Measurements from ENCODE around the gene MAP2K5.

DNA sequence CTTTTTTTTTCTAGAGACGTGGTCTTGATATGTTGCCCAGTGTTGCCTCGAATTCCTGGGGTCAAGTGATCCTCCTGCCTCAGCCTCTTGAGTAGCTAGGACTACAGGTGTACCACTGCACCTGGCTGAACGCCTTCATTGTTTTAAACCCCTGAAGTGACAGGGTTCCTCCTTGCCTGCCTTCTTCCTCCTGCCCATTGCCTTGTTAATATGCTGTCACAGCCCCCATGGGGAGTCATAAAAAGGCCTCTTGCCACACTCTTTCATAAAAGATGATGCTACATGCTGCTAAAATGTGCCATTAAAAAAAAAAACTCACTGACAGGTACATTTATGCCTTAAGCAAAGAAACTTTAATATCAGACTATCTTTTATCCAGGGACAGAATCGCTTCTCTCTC is 166.0 kb downstream of the MAP2K5 start:
- TF ChIP-seq GATA3 (IDR thresholded peaks at IDR 0.05; ENCODE audit: low read depth, low read length): no peak
- TF ChIP-seq GATA2 (IDR thresholded peaks at IDR 0.05; ENCODE audit: low read depth, low read length): no peak

Measured in SH-SY5Y (cell line).